Stimulated activated CD4-positive, alpha-beta T cell treated with anti-CD3 and anti-CD28 coated beads, TNF-alpha, amount 100 ng/mL, for 24 hours (primary cell): ENCODE measurements around the gene MIER2.

Experiments
- DNase-seq, 3 experiments: peaks; one replicate each; pipeline ENCODE4 v3.0.0-alpha.2; 2020; ENCODE audit warnings: low read depth in 3 of 3

Gene MIER2

DNA sequence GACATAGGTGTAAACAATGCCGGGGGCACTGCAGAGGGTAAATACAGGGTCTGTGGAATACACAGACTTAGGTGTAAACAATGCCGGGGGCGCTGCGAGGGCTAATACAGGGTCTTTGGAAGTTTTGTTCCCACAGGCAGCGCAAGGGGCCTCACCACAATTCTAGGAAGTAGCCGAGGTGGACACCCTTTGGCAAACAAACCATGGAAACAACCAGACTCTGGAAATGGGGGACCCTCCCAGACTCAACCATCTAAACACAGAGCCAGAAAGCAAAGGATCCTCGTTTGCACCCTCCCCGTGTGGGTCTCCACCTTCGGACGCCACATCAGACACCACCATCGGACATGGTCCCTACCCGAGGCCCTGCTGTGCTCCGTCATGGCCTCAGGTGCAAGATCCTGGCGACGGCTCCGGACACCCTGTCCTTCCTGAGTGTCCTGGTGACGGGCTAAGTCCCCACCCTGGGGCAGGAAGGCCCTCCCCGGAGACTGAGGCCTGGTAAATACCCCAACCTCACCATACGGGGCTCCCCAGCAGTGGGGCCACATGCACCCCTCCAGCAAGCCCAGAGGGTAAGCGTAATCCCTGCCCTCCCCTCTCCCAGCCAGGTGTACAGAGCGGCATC is 36.7 kb downstream of the MIER2 start:
- DNase-seq: no peak

- no peak for DNase-seq
Observed at GRCh38 chr19:307111-307531, 37.5 kb downstream of the MIER2 start.

- no peak for DNase-seq
Observed at GRCh38 chr19:306151-306900, 38.3 kb downstream of the MIER2 start.

DNA sequence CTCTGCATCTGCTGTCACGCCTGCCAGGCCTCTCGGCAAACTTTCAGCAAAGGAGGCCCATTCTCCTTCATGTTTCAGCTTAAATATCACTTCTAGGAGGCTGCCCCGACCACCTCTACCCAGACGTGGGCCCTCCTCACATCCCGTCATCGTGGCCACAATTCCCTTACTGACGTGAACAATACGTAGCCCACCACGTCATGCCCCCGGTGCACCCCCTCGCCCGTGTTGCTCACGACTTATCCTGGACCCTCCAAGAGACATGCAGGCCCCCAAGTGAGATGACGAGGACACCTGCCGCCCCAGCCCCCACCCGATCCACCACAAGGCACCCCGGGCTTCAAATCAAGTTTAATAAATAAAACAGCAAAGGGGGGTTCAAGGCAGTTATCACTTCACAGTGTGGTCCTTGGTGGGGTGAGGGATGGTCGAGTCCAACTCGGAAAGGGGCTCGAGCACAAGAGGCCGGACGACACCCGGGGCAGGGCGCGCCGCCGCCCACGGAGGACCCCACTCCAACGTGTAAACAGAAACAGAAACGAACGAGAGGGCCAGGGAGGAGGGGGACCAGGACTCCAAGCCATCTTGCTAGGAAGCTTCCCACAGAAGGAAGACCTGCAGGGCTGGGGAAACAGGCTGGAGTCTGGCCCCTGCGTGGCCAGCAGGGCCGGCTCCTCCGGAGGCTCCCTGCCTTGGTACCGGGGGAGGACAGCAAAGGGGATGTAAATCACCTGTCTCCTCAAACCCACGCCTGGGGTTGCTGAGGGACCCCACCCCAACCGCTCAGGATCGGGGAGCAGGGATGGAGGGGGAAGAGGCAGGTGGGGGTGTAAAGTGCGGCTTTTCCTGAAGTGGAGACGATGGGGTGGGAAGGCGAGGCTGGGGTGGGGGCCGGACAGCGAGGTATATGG is 39.1 kb downstream of the MIER2 start:
- DNase-seq: no peak

- DNase-seq: no peak
Observed at GRCh38 chr19:296476-297225, 47.9 kb downstream of the MIER2 start.

DNA sequence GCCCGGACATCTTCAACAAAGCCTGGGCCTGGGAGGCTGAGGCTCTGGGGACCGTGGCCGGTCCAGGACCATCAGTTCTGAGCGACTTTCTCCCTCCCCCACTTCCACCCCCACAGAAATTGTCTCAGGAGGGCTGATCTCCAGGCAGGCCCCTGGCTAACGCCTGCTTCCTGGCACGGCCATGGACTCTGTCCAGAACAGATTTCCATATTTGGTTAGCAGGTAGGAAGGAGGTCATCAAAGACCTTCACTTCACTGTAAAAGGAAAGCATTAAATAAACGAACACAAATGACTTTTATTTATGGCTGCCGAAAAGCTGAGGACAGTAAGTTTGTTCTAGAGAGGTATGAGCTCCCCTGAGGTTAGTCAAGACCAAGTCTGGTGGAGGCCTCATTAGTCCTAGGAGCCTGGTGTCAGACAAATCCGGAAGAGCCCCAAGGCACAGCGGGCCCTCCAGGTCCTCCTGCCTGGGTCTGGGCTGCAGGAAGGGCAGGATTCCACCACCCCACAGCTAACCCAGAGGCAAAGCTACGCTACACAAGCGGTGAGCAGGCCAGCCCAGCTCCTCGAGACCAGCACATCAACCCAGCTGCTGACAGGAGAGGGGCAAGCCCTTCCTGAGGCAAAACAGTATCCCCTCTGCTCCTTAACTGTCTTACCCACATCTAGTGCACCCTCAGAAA is 48.8 kb downstream of the MIER2 start:
- DNase-seq: no peak

- DNase-seq: peak in 2 of 3 experiments; percentile 17 to 42
Observed at GRCh38 chr19:294946-295686, 49.5 kb downstream of the MIER2 start.

DNA sequence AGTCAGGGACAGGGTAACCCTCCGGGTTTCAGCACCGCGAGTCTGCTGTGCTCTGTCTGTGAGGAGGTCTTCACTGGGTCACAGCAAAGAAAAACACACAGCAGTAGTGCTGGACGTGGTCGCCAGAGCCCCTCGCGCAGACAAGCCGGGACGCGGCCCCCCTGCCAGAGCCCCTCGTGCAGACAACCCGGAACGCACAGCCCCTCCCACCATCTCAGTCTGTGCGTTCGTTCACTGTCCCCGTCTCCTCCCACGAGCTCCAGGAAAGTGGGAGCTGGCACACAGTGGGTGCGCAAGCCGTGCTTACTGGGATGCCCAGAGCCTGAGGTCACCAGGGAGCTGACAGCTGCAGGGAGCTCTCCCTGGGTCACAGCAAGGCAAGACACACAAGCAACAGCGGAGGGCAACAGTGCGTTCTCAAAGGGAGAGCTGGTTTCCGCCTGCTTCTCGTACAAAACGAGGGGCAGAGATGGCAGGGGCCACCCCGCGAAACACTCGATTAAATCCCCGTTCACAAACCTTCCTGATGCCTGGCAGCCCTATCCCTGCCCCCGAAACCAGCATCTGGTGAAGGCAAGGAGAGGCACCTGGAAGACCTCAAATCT is 50.2 kb downstream of the MIER2 start:
- DNase-seq: no peak

DNA sequence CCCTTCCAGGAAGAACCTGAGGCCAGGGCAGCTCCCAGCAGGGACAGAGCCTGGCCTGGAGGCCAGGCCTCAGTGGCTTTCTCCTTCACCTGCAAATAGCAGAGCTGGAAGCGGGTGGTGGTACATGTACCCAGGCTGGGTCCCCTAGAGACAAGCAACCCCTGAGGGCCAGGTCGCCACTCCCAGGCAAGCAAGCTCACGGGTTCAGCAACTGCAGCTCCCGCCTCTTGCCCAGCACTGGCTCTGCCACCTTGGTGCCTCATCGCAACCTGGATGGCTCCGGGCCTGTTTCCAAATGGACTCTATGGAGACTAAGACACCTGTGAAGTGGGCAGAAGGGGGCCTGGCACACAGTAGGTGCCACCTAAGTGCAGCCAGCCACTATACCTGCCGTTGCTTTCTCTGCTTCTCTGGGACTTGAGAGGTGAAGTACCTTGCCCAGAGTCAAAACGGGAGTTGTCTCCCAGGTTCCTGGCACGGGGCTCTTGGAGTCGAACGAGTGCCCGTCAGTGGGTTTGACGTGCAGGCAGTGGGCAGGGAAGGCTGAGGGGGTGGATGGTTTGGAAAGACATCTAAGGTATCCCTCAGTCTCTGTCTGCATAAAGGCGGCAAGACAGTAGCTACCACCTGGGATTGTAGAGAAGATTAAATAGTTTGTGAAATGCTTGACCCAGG is 51.0 kb downstream of the MIER2 start:
- no peak for DNase-seq

DNA sequence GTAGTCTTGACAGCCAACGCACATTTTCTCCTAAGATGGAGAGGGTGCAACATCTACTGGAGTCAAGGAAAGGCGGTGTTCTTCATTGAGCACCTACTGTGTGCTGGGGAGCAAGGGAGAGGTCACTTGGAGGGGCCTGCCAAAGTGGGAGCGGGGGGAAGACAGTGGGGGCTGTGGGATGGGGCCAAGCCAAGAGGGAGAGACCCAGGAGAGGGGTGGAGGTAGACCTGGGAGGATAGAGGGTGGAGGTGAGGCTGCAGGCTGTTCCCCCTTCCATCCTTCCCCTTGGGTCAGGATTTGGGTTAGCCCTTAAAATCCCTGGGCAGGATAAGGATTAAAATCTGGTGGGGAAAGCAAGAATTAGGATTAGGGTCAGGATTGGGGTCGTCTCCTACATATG is 51.6 kb downstream of the MIER2 start:
- no peak for DNase-seq

- DNase-seq: no peak
Observed at GRCh38 chr19:292281-292884, 52.2 kb downstream of the MIER2 start.

DNA sequence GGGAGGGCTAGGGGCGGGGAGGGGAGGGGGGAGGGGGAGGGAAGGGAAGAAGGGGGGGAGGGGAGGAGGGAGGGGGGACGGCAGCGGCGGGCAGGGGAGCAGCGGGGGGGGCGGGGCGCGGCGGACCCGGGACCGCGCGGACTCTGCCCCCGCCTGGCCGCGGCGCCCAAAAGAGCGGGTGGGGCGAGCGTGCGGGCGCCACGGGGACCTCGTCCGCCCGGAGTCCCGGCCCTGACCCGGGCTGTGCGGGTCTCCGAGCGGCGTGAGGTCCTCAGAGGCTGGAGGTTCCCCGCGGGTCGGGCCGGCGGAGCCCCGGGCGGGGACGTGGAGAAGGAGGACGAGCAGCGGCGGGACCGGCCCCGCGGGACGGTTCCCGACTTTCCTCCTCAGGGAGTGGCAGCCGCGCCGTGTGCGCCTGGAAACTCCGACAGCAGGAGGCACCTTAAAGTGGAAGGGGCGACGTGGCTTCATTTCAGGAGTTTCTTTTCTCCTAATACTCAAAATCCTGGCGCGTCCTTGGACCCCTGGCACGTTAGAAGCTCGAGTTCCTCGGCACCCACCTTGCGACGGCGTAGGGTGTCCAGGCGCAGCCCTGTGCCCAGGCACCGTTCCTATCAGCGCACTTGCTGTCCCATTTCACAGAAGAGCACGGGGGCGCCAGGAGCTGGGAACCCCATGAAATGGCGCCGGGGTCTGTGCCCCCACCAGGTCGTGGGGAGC is 52.9 kb downstream of the MIER2 start:
- no peak for DNase-seq

- no peak for DNase-seq
Observed at GRCh38 chr19:291006-291521, 53.5 kb downstream of the MIER2 start, which contains the start of gene PLPP2. Gene PLPP2 (minus strand): TSS chr19:291403. CDS start chr19:291336, 67 bp downstream.

DNA sequence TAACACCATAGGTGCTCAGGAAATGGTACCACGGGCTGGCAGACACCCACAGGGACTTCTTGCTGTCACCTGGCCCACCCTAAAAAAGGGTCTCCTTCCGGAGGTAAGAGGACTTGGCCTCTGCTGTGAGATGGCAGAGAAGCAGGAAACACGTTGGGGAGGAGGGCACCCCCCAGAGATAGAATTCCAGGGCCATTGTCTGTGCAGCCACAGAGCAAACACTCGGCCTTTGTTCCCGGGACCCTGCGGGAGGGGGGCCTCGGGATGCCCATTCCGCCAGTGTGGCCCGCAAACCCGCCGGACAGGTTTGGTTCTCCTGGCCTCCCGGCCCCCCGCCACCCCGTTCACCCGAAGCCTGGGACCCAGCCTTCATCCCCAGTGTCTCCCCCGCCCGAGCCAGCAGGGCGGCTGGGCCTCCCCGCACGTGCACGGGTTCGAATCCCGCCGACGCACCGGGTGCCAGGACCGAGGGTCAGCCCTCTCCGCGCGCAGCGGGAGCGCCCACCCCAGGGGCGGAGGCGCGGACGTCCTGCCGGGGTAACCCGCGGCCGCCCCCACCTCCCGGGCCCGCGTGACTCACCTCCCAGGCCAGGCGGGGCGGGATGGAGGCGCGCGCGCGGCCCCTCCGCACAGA is 54.1 kb downstream of the MIER2 start:
- DNase-seq: peak in 1 of 3 experiments; percentile 18

- peak in 1 of 3 experiments; percentile 16 for DNase-seq
Observed at GRCh38 chr19:289651-290371, 54.8 kb downstream of the MIER2 start.

DNA sequence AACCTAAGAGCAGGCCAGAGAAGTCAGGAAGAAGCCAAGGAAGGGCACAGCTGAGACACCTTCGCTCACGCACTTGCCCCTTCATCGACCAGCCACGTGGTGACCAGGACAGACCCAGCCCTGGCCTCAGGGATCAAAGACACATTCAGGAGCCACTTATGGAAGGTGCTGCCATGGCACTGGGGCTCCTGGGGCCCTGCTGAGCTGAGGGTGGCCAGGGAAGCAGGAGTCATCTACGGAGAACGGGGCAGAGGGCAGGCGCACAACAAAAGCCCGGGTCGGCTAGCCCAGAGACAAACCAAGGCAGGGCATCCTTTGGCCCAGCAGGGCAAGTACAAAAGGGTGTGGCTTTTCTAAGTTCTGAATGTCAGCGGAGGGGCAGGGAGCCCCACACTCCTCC is 55.7 kb downstream of the MIER2 start:
- DNase-seq: no peak

GRCh38 chr19:287381-287871 is 57.2 kb downstream of the MIER2 start:
- DNase-seq: no peak
